Mesenchymal stem cell (in vitro differentiated cells and primary cell): Measurements from ENCODE around the gene THADA.

Experiments
- DNase-seq: peaks from one replicate; pipeline ENCODE4 v3.0.0-alpha.2; 2013
- H2AFZ ChIP-seq: one replicate; pipeline ENCODE4 v1.6.1; 2013; ENCODE audit warnings: low read depth, mild to moderate bottlenecking, control low read depth, inconsistent platforms, low read length, moderate library complexity
- H2AK5ac ChIP-seq: 2 replicates; pipeline ENCODE4 v1.6.1; 2013; ENCODE audit warnings: low read length, moderate library complexity, mild to moderate bottlenecking, inconsistent platforms; ENCODE audit not compliant: severe bottlenecking
- H2BK120ac ChIP-seq: one replicate; pipeline ENCODE4 v1.6.1; 2013; ENCODE audit warnings: low read depth, mild to moderate bottlenecking, inconsistent platforms, low read length, moderate library complexity
- H2BK12ac ChIP-seq, 2 experiments: one replicate each; pipeline ENCODE4 v1.6.1; 2013; ENCODE audit warnings: inconsistent platforms in 2 of 2, low read length in 2 of 2, mild to moderate bottlenecking in 2 of 2, moderate library complexity in 2 of 2, control low read depth in 1 of 2
- H2BK15ac ChIP-seq: one replicate; pipeline ENCODE4 v1.6.1; 2013; ENCODE audit warnings: mild to moderate bottlenecking, low read depth, inconsistent platforms; ENCODE audit not compliant: poor library complexity, severe bottlenecking
- H2BK5ac ChIP-seq: 2 replicates; pipeline ENCODE4 v1.6.1; 2013; ENCODE audit warnings: low read depth, mild to moderate bottlenecking, low read length, control low read depth, inconsistent platforms; ENCODE audit not compliant: poor library complexity, severe bottlenecking
- H3K14ac ChIP-seq, 2 experiments: one replicate each; pipeline ENCODE4 v1.6.1; 2013; ENCODE audit warnings: inconsistent platforms in 2 of 2, low read length in 2 of 2, control low read depth in 1 of 2, mild to moderate bottlenecking in 1 of 2, moderate library complexity in 1 of 2
- H3K18ac ChIP-seq, 2 experiments: one replicate each; pipeline ENCODE4 v1.6.1; 2013; ENCODE audit warnings: inconsistent platforms in 2 of 2, low read length in 2 of 2, control low read depth in 1 of 2, low read depth in 1 of 2, mild to moderate bottlenecking in 1 of 2
- H3K23ac ChIP-seq, 2 experiments: one replicate each; pipeline ENCODE4 v1.6.1; 2013; ENCODE audit warnings: inconsistent platforms in 2 of 2, low read length in 2 of 2, mild to moderate bottlenecking in 2 of 2, moderate library complexity in 2 of 2, control low read depth in 1 of 2
- H3K27ac ChIP-seq: 2 replicates; pipeline ENCODE4 v1.5.1; 2013; ENCODE audit warnings: mild to moderate bottlenecking, moderate library complexity, low read length, control low read depth, inconsistent platforms; ENCODE audit not compliant: poor library complexity, severe bottlenecking
- H3K27me3 ChIP-seq, 2 experiments: 2 replicates each; pipeline versions ENCODE4 v1.6.1 to v1.7.0; 2013; ENCODE audit warnings: low read length in 2 of 2, mild to moderate bottlenecking in 2 of 2, moderate library complexity in 2 of 2, control low read depth in 1 of 2, inconsistent platforms in 1 of 2; ENCODE audit not compliant: control insufficient read depth in 1 of 2, insufficient read depth in 1 of 2
- H3K36me3 ChIP-seq, 2 experiments: 2 replicates each; pipeline versions ENCODE4 v1.6.1 to v1.7.0; 2013; ENCODE audit warnings: low read length in 2 of 2, control low read depth in 1 of 2, inconsistent platforms in 1 of 2, low read depth in 1 of 2, mild to moderate bottlenecking in 1 of 2; ENCODE audit not compliant: insufficient read depth in 2 of 2, control insufficient read depth in 1 of 2
- H3K4ac ChIP-seq, 2 experiments: one replicate each; pipeline ENCODE4 v1.6.1; 2013; ENCODE audit warnings: inconsistent platforms in 2 of 2, low read length in 2 of 2, mild to moderate bottlenecking in 2 of 2, moderate library complexity in 2 of 2, control low read depth in 1 of 2, low read depth in 1 of 2
- H3K4me1 ChIP-seq: 2 replicates; pipeline ENCODE4 v1.6.1; 2013; ENCODE audit warnings: low read depth, low read length, control low read depth; ENCODE audit not compliant: control insufficient read depth, insufficient read depth
- H3K4me2 ChIP-seq: 2 replicates; pipeline ENCODE4 v1.6.1; 2013; ENCODE audit warnings: low read length, mild to moderate bottlenecking, inconsistent platforms; ENCODE audit not compliant: poor library complexity, severe bottlenecking
- H3K4me3 ChIP-seq, 2 experiments: 2 replicates each; pipeline versions ENCODE4 v1.5.1 to v1.7.0; 2013; ENCODE audit warnings: low read length in 2 of 2, mild to moderate bottlenecking in 2 of 2, control low read depth in 1 of 2, low read depth in 1 of 2; ENCODE audit not compliant: insufficient read depth in 1 of 2
- H3K79me1 ChIP-seq: replicated peaks from 2 replicates; pipeline ENCODE4 v1.6.1; 2013; ENCODE audit warnings: mild to moderate bottlenecking, control low read depth, low read length, inconsistent platforms; ENCODE audit not compliant: poor library complexity, severe bottlenecking
- H3K9ac ChIP-seq: 2 replicates; pipeline ENCODE4 v1.7.0; 2013; ENCODE audit warnings: mild to moderate bottlenecking, low read length, moderate library complexity
- H3K9me3 ChIP-seq: 2 replicates; pipeline ENCODE4 v1.7.0; 2013; ENCODE audit warnings: mild to moderate bottlenecking, low read length; ENCODE audit not compliant: control insufficient read depth
- H4K8ac ChIP-seq: one replicate; pipeline ENCODE4 v1.6.1; 2013; ENCODE audit warnings: inconsistent platforms, mild to moderate bottlenecking, low read length, moderate library complexity
- H4K91ac ChIP-seq: one replicate; pipeline ENCODE4 v1.6.1; 2013; ENCODE audit warnings: mild to moderate bottlenecking, low read length, inconsistent platforms
- WGBS: methylation state at CpG from one replicate; pipeline ENCODE4 v1.1.7; 2013; ENCODE audit warnings: mixed read lengths; 5-methylcytosine and 5-hydroxymethylcytosine counted together

THADA gene

GRCh38 chr2:43400508-43400907, 195.3 kb downstream of the THADA start:
- 95% methylated on average over 3 of the region's 3 CpGs for WGBS
- Histone ChIP-seq H3K23ac (no peak overlapping the region), H4K91ac (no peak overlapping the region), H2BK5ac (no peak overlapping the region), H3K79me1 (peaks cover 1% of the 10 kb centered on the region), H3K36me3 (peaks cover 10 to 19% of the 10 kb centered on the region in 2 experiments), H2BK120ac (no peak overlapping the region), H3K4ac (peak overlapping the region in 1 of 2 experiments; percentile 38), H3K27ac (no peak overlapping the region), H3K18ac (no peak overlapping the region), H3K27me3 (no peaks in the 10 kb centered on the region), H4K8ac (no peak overlapping the region), H2BK15ac (no peak overlapping the region), H3K9me3 (no peaks in the 10 kb centered on the region), H2AFZ (no peak overlapping the region), H3K4me2 (no peak overlapping the region), H3K14ac (no peak overlapping the region), H3K9ac (no peak overlapping the region), H2BK12ac (no peak overlapping the region), H2AK5ac (no peak overlapping the region), H3K4me1 (no peaks in the 10 kb centered on the region), H3K4me3 (no peak overlapping the region)
- peak; percentile 48 for DNase-seq

GRCh38 chr2:43399515-43400264, 196.1 kb downstream of the THADA start:
- H3K27me3 ChIP-seq: no peaks in the 10 kb centered on the region
- H2BK12ac ChIP-seq: no peak overlapping the region
- H3K79me1 ChIP-seq: peaks cover 1% of the 10 kb centered on the region
- H2AFZ ChIP-seq: no peak overlapping the region
- H4K8ac ChIP-seq: no peak overlapping the region
- H2BK15ac ChIP-seq: no peak overlapping the region
- H3K18ac ChIP-seq: no peak overlapping the region
- 50% methylated on average over 2 of the region's 4 CpGs for WGBS
- DNase-seq: peak; percentile 89
- H3K14ac ChIP-seq: no peak overlapping the region
- H4K91ac ChIP-seq: no peak overlapping the region
- H2BK120ac ChIP-seq: no peak overlapping the region
- peak overlapping the region; percentile 72 for H3K9ac ChIP-seq
- no peak overlapping the region for H2BK5ac ChIP-seq
- no peak overlapping the region for H3K27ac ChIP-seq
- H3K4ac ChIP-seq: no peak overlapping the region
- no peak overlapping the region for H2AK5ac ChIP-seq
- no peaks in the 10 kb centered on the region for H3K9me3 ChIP-seq
- H3K4me2 ChIP-seq: no peak overlapping the region
- peaks cover 10 to 19% of the 10 kb centered on the region in 2 experiments for H3K36me3 ChIP-seq
- H3K4me3 ChIP-seq: no peak overlapping the region
- H3K23ac ChIP-seq: no peak overlapping the region
- H3K4me1 ChIP-seq: no peaks in the 10 kb centered on the region

- H3K4me1 ChIP-seq: no peaks in the 10 kb centered on the region
Observed at GRCh38 chr2:43399098-43399497, 196.7 kb downstream of the THADA start.

GRCh38 chr2:43397821-43398220, 198.0 kb downstream of the THADA start:
- WGBS: 100% methylated on average over 2 of the region's 5 CpGs

More at GRCh38 chr2:43399098-43399497, 196.7 kb downstream of the THADA start:
- Histone ChIP-seq H3K27me3 (no peaks in the 10 kb centered on the region), H2BK12ac (no peak overlapping the region), H2AK5ac (no peak overlapping the region), H3K4me2 (no peak overlapping the region), H3K9me3 (no peaks in the 10 kb centered on the region), H3K27ac (no peak overlapping the region), H3K23ac (no peak overlapping the region), H3K18ac (no peak overlapping the region), H2BK120ac (no peak overlapping the region), H3K14ac (no peak overlapping the region), H2AFZ (no peak overlapping the region), H3K4me3 (no peak overlapping the region), H3K4ac (no peak overlapping the region), H2BK15ac (no peak overlapping the region), H3K9ac (no peak overlapping the region), H2BK5ac (no peak overlapping the region), H4K91ac (no peak overlapping the region), H4K8ac (no peak overlapping the region), H3K36me3 (peaks cover 10 to 19% of the 10 kb centered on the region in 2 experiments), H3K79me1 (peaks cover 1% of the 10 kb centered on the region)
- WGBS: 83% methylated on average over 1 of the region's 2 CpGs
- DNase-seq: no peak

More at GRCh38 chr2:43397821-43398220, 198.0 kb downstream of the THADA start:
- no peak overlapping the region for H3K14ac ChIP-seq
- H3K36me3 ChIP-seq: peaks cover 10 to 23% of the 10 kb centered on the region in 2 experiments
- H2AFZ ChIP-seq: no peak overlapping the region
- peaks cover 1% of the 10 kb centered on the region for H3K79me1 ChIP-seq
- no peaks in the 10 kb centered on the region for H3K4me1 ChIP-seq
- no peak overlapping the region for H2BK12ac ChIP-seq
- H2AK5ac ChIP-seq: no peak overlapping the region
- no peak overlapping the region for H3K23ac ChIP-seq
- no peak overlapping the region for H4K8ac ChIP-seq
- no peaks in the 10 kb centered on the region for H3K27me3 ChIP-seq
- no peak overlapping the region for H3K9ac ChIP-seq
- H2BK5ac ChIP-seq: no peak overlapping the region
- H3K27ac ChIP-seq: no peak overlapping the region
- no peak for DNase-seq
- H2BK120ac ChIP-seq: no peak overlapping the region
- H3K9me3 ChIP-seq: no peaks in the 10 kb centered on the region
- no peak overlapping the region for H3K4ac ChIP-seq
- H3K4me3 ChIP-seq: no peak overlapping the region
- no peak overlapping the region for H2BK15ac ChIP-seq
- H3K4me2 ChIP-seq: no peak overlapping the region
- H3K18ac ChIP-seq: no peak overlapping the region
- no peak overlapping the region for H4K91ac ChIP-seq
